Measurements from ENCODE around the gene ZNF219.

- TF ChIP-seq CTCF (IDR thresholded peaks at IDR 0.05), result no peak
- TF ChIP-seq POLR2AphosphoS5 (IDR thresholded peaks at IDR 0.05), result no peak
- TF ChIP-seq EP300 (IDR thresholded peaks at IDR 0.05), result no peak
These were observed 11.0 kb downstream of the ZNF219 start for GRCh38 chr14:21087294-21088091.
